ENCODE data around the gene ZDHHC3.

ZDHHC3 gene

GRCh38 chr3:44976002-44976815 is at the start of gene ZDHHC3, which contains the start of gene EXOSC7:
ZDHHC3 (minus strand) TSS chr3:44976174; CDS start chr3:44959436, 16,738 bp downstream.
EXOSC7 (plus strand) TSS chr3:44976244; CDS start chr3:44976278, 34 bp downstream.
- peak; percentile 28 for DNase-seq

- DNase-seq: no peak
Measured at GRCh38 chr3:45024542-45025255, 48.7 kb upstream of the ZDHHC3 start.

GRCh38 chr3:45023675-45024074 is 47.7 kb upstream of the ZDHHC3 start:
- DNase-seq: no peak

- DNase-seq: no peak
Measured at GRCh38 chr3:45021524-45022297, 45.7 kb upstream of the ZDHHC3 start.

- DNase-seq: no peak
Measured at GRCh38 chr3:45020534-45020933, 44.6 kb upstream of the ZDHHC3 start.

- no peak for DNase-seq
Measured at GRCh38 chr3:45017821-45018220, 41.8 kb upstream of the ZDHHC3 start.

GRCh38 chr3:45016916-45017315 is 40.9 kb upstream of the ZDHHC3 start:
- DNase-seq: no peak

DNA sequence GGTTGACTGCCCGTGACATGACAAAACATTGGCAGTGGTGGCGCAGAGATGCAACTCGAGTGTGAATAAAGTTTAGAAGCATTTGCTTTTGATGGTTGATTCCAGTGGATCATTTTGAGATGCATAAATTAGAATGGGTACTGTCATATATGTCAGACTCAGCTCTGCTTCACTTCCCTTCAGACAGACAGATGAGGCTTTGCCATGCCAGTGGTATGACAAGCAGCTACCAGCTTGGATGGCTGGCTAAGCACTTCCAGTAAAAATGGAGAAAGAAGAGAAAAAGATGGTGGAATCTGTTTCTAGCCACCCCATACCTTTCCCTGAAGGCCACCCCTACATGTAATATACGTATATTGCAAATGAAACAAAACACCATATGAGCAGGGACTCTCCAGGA is 36.6 kb upstream of the ZDHHC3 start:
- DNase-seq: no peak

- no peak for DNase-seq
Measured at GRCh38 chr3:45011756-45012508, 36.0 kb upstream of the ZDHHC3 start.

- DNase-seq: no peak
Measured at GRCh38 chr3:45010811-45011333, 34.9 kb upstream of the ZDHHC3 start.

DNA sequence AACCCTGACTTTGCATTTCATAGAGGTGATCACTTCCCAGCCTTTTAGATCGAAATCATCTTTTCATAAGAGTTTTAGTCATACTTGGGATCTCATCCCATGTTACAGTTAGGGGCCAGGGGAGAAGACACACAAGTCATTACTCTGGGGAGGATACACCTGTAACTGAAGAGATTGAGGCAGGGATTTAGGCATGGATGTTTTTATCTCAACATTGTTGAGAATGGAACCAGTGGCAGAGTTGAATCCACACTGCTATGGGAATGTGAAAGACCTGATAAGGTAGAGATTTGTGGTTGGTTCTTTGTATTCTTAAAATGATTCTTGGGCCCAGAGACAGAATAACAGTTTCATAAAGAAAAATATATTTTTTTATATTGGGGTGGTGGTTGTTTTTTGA is 33.9 kb upstream of the ZDHHC3 start:
- DNase-seq: no peak

DNA sequence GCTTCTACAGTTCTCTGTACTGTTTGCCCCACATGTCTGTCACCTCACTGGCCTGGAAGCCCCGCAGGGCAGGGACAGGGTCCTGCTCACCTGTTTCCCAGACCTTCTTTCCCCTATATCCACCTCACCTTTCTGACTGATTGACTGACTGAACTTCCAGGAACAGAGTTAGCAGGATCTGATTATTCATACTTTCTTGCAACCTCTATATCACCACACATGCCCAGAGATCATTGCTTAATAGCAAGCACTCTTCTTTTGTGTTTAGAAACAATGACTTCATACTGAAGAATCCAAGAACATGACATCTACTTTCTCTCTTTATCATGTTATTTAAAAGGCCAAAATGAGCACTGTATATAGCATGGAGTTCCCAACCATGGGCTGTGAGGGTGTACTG is 32.1 kb upstream of the ZDHHC3 start:
- no peak for DNase-seq

GRCh38 chr3:45007091-45007490 is 31.1 kb upstream of the ZDHHC3 start:
- no peak for DNase-seq

DNA sequence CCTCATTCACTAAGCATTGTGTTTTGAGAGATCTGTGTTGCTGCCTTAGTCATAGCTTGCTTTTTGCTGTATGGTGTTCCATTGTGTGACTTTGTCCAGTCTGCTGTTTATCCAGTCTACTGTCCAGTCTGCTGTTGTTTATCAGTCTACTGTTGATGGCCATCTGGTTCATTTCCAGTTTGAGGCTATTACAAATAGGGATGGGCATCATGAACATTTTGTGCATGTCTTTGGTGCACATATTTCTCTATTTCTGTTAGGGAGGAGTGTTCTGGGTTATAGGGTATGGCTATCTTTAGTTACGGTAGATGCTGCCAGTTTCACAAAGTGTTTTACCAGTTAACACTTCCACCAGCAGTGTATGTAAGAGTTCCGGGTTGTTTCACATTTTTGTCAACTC is 27.9 kb upstream of the ZDHHC3 start:
- no peak for DNase-seq

- DNase-seq: no peak
Measured at GRCh38 chr3:45003406-45003805, 27.4 kb upstream of the ZDHHC3 start.

DNA sequence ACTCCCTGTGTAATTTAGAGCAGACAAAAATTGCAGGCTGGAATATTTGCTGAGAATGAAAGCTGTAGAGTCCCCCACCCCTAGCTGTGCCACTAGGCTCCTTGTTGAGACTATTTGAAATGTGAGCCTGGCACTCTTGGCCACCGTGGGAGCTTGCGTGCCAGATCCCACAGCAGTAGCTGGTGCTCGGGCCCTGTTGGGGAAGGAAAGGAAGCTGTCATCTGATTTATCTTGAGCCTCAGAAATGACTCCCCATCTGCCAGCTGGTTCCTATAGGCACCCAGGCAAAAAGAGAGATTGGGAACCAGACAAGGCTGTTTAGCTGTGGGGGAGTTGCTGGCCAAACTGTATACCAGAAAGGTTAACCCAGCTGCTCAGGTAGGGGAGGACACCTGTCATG is 26.7 kb upstream of the ZDHHC3 start:
- DNase-seq: no peak

DNA sequence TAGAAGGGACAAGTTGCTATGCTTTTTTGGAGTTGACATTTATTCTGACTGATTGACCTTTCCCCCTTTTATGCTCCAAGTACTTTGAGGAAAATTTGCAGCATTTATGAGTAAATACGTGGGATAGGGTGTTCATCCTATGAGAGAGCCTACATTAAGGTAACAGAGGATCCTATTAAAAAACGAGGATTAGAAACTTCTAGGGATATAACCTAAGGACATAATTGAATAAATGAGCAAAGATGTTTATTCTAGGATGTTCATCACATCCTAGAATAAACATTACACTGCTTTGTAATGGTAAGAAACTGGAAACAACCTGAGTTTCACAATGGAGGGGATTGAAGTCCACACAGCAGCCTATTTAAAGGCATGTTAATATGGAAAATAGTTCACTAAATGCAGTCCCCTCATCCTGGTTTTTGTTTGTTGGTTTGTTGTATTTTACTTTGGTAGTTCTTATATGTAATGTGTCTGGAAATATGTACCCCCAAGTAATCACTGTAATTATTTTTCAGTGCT is 26.2 kb upstream of the ZDHHC3 start:
- DNase-seq: no peak

DNA sequence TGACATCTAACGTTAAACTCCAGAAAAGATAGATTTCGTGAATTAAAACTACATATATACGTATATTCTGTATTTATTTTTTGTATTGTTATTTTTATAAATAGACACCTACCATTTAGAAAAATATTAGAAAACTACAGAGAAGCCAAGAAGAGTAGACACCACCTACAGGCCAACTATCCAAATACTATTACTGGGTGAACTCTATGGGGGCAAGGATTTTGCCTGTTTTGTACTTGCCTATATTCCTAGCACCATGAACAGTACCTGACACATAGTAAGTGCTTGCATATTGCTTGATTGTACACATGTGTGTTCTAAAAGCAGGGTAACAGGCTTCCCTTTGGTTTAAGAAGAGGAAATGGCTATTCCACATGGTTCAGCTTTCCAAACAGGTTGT is 25.8 kb upstream of the ZDHHC3 start:
- no peak for DNase-seq

DNA sequence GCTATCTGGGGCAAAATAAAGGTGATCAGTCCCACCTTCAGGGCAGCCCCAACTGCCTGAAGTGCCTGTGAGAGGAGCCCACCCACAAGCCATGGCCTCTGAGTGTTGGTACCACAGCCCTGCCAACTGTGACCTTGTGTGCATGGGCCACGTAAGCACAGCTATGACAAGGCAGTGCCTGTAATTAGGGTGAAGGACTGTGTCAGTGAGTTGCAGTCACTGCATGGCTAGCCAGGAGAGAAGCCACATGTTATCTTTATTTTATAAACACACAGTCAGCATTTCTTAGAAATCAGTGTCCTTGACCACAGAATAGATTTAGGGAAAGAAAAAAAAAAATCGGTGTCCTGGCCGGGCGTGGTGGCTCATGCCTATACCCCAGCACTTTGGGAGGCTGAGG is 24.8 kb upstream of the ZDHHC3 start:
- no peak for DNase-seq

DNA sequence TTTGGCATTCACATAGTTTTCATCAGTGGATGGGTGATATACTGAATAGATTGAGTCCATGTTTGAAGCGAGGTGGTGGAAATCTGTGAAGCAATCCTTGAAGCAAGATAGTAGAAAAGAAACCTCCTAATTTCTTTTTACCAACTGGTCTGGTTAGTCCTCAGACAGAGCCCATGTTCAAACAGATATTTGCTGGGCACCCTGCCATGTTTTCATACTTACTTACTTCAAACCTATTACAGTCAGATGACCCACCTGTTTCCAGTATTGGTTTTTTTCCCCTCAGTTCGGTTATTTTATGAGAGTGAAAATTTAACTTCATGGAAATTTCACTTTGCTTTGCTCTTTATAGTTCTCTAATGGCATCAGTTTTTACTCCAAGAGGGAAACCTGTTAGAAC is 23.8 kb upstream of the ZDHHC3 start:
- peak; percentile 8 for DNase-seq

GRCh38 chr3:44996556-44996969 is 20.6 kb upstream of the ZDHHC3 start:
- DNase-seq: no peak

- peak; percentile 68 for DNase-seq
Measured at GRCh38 chr3:44995142-44995770, 19.3 kb upstream of the ZDHHC3 start.
